Right lung (tissue), 5 donors: Measurements from ENCODE around the gene ST8SIA3. TPM values are rescaled to one million over a fixed set of nuclear protein-coding genes. Genes with fewer than 3 reads are reported as not detected.
"Not testable (repeated sequence)": the region's sequence is repeated elsewhere in the genome, so short reads cannot be mapped to it uniquely, and the experiment has no call there.

Experiments used
- DNase-seq, 2 donors: peaks; one replicate each; pipeline ENCODE4 v3.0.0-alpha.2; 2013
- polyA plus RNA-seq, 5 donors: library from polyadenylated mRNA; unstranded; fragments of 120-200 nt; gene quantifications; one replicate each; pipeline versions ENCODE4 v1.2.1 to v1.2.3, GENCODE V29; 2013; ENCODE audit warnings: inconsistent platforms in 1 of 5, low replicate concordance in 1 of 5; ENCODE audit not compliant: insufficient read length in 5 of 5, insufficient read depth in 1 of 5

ST8SIA3 gene
- polyA plus RNA-seq, 5 donors: 0.06 to 0.28 (median 0.11) TPM

GRCh38 chr18:57364460-57364859 lies 12.1 kb downstream of the ST8SIA3 start:
- DNase-seq: no peak

GRCh38 chr18:57366528-57367081 lies 14.2 kb downstream of the ST8SIA3 start:
- DNase-seq: no peak

- no peak for DNase-seq
Measured at GRCh38 chr18:57372444-57372843, 20.1 kb downstream of the ST8SIA3 start.

DNA sequence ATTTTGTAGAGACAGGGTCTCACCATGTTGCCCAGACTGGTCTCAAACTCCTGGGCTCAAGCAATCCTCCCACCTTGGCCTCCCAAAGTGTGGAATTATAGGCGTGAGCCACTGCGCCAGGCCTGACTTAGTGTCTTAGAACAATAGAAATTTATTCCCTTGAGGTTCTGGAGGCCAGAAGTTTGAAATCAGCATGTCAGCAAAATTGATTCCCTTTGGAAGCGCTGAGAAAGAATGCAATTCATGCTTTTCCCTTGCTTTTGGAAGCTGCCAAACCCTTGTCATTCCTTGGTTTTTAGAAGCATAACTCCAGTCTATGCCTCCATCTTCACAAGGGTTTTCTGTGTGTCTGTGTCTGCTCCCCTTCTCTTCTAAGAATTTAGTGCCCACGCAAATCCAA lies 20.7 kb downstream of the ST8SIA3 start:
- DNase-seq: no peak

GRCh38 chr18:57376503-57376902 lies 24.1 kb downstream of the ST8SIA3 start:
- no peak for DNase-seq

DNA sequence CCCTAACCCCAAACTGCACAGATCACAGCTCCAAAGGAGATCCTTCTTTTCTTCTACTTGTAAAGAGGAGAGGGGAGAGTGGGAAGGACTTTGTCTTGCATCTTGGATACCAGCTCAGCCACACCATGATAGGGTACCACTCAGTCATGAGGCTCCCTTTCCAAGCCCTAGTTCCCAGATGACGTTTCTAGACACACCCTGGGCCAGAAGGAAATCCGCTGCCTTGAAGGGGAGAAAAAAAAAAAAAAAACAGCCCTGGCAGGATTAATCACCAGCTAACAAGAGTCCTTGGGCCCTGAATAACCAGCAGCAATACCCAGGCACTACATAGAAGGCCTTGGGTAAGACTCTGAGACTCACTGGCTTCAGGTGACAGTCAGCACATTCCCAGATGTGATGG lies 36.9 kb downstream of the ST8SIA3 start:
- DNase-seq: no peak

- no peak for DNase-seq
Measured at GRCh38 chr18:57390044-57390443, 37.7 kb downstream of the ST8SIA3 start.

DNA sequence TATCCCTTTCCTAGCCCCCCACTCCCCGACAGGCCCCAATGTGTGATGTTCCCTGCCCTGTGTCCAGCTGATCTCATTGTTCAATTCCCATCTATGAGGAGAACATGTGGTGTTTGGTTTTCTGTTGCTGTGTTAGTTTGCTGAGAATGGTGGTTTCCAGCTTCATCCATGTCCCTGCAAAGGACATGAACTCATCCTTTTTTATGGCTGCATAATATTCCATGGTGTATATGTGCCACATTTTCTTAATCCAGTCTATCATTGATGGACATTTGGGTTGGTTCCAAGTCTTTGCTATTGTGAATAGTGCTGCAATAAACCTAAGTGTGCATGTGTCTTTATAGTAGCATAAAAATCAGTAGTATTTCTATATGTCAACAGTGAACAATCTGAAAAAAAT lies 42.4 kb downstream of the ST8SIA3 start:
- not testable (repeated sequence) for DNase-seq

DNA sequence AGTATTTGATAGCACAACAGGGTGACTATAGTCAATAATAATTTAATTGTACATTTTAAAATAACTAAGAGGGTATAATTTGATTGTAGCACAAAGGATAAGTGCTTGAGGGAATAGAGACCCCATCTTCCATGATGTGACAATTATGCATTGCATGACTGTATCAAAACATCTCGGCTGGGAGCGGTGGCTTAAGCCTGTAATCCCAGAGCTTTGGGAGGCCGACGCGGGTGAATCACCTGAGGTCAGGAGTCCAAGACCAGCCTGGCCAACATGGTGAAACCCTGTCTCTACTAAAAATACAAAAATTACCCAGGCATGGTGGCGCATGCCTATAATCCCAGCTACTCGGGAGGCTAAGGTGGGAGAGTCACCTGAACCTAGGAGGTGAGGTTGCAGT lies 44.5 kb downstream of the ST8SIA3 start:
- not testable (repeated sequence) for DNase-seq

GRCh38 chr18:57397440-57398132 lies 45.2 kb downstream of the ST8SIA3 start:
- no peak for DNase-seq

- no peak for DNase-seq
Measured at GRCh38 chr18:57404345-57404744, 52.0 kb downstream of the ST8SIA3 start.

- no peak for DNase-seq
Measured at GRCh38 chr18:57409650-57410049, 57.3 kb downstream of the ST8SIA3 start.

DNA sequence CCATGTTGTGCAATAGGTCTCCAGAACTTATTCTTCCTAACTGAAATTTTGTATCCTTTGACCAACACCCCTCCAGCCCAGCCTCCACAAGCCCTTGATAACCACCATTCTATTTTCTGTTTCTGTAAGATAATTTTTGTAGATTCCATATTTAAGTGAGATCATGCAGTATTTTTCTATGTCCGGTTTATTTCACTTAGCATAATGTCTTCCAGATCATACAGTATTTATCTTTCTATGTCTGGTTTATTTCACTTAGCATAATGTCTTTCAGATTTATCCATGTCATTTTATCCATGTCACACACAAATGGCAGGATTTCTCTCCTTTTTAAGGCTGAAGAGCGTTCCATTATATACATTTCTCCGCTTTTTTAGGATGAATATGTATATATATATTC lies 58.4 kb downstream of the ST8SIA3 start:
- no peak for DNase-seq

- no peak for DNase-seq
Measured at GRCh38 chr18:57416542-57416941, 64.2 kb downstream of the ST8SIA3 start.

Other genes with a start within 250 kb of the ST8SIA3 start
- gene BOD1L2, start 205.5 kb upstream of the ST8SIA3 start, polyA plus RNA-seq: not detected
- gene ONECUT2, start 82.8 kb downstream of the ST8SIA3 start, polyA plus RNA-seq: under 1 TPM; 0.04 to 0.10 (median 0.08) TPM
- 10 to 100 TPM; 21.9 to 42.3 (median 30.8) TPM for gene FECH, start 234.1 kb downstream of the ST8SIA3 start, polyA plus RNA-seq